Fibroblast of lung (primary cell): Measurements from ENCODE around the gene FHIP1A.

Source experiments
- CTCF ChIP-seq, 2 donors: IDR thresholded peaks in 1 of 2; conservative IDR thresholded peaks in 1 of 2; 1 replicate in 1 of 2; 2 replicates in 1 of 2; pipeline ENCODE4 v1.5.1; 2011 to 2012; ENCODE audit warnings: low read length in 2 of 2, control low read depth in 1 of 2, inconsistent platforms in 1 of 2, low read depth in 1 of 2, mild to moderate bottlenecking in 1 of 2
- EZH2 ChIP-seq: IDR thresholded peaks from 2 replicates; pipeline ENCODE4 v1.5.1; 2012; ENCODE audit warnings: low read length, control low read depth, mild to moderate bottlenecking; ENCODE audit errors: missing control alignments

- TF ChIP-seq CTCF (conservative IDR thresholded peaks at IDR 0.05 in 1 of 2, IDR thresholded peaks at IDR 0.05 in 1 of 2; ENCODE audit: low read depth in 1 of 2, low read length in 2 of 2), result no peak
- TF ChIP-seq EZH2, result no peak
These were observed 6.7 kb upstream of the FHIP1A start for GRCh38 chr4:151402145-151402865.
